ENCODE results near the gene TRIP12. TPM values are rescaled to one million over a fixed set of nuclear protein-coding genes. Genes with fewer than 3 reads are reported as not detected.

TRIP12 gene
- total and polyA plus RNA-seq, 2 donors (not counting 3 experiments of a cell fraction or from before 2014, with no cell fraction given): 53.8 to 278 TPM

DNA sequence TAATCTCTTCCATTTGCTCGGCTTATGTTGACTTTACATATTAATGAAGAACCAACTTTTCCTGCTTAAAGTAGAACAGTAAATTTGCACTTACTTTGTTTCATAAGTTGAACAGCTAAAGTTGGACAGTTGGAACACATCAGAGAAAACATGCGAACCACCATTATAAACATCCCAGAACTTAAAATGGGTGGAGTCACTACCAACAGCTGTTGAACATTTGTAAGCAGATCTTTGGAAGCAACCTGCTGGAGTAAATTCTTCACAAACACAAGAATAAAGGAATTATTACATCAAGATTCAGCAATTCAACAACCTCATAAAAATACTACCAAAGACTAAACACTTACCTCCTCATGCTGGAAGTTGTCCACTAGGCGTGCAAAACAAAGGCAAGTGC lies 111.0 kb downstream of the TRIP12 start:
- H3K4me2 ChIP-seq (ENCODE audit: insufficient read depth, low read length): no peak overlapping the region
- dilution Hi-C loops (cut with MboI; ENCODE audit: extremely low pct_ligation_motif_present, low sequenced_read_pairs): no loop called here
- POLR2A ChIA-PET: no interaction called here
- BruUV-seq (replicated peaks): no TSS peak
- intact Hi-C loops (cut with micrococcal nuclease): no loop called here
- H3K9me1 ChIP-seq (replicated peaks; ENCODE audit: control insufficient read depth, extremely low read depth, insufficient read depth, low read length): no peaks in the 10 kb centered on the region
- no peak for FAIRE-seq
- H2AFZ ChIP-seq (ENCODE audit: low read depth, low read length): no peak overlapping the region
- CTCF ChIA-PET: interaction anchor here (1.8 kb wide), 1 partner anchor 10 kb away, joined by 8 read pairs; no protein-coding TSS in a partner anchor
- DNase-seq (ENCODE audit: low read depth, low spot score): no peak
- TF ChIP-seq GATA2 (IDR thresholded peaks at IDR 0.05; ENCODE audit: insufficient read depth, insufficient read length, low read depth, low read length) (no peak), EZH2 (IDR thresholded peaks at IDR 0.05; ENCODE audit: borderline replicate concordance, low read depth, low read length, severe bottlenecking) (no peak), FOS (IDR thresholded peaks at IDR 0.05; ENCODE audit: borderline replicate concordance, insufficient read depth, low read length) (no peak), POLR2A (IDR thresholded peaks at IDR 0.05; ENCODE audit: low read depth, low read length) (no peak), POLR2AphosphoS5 (IDR thresholded peaks at IDR 0.05; ENCODE audit: insufficient read depth, low read depth, low read length) (no peak), MYC (IDR thresholded peaks at IDR 0.05; ENCODE audit: low read depth, low read length) (no peak), JUN (IDR thresholded peaks at IDR 0.05; ENCODE audit: borderline replicate concordance, insufficient read depth, insufficient read length, low read depth) (no peak)
- TF ChIP-seq, protein P1, sequence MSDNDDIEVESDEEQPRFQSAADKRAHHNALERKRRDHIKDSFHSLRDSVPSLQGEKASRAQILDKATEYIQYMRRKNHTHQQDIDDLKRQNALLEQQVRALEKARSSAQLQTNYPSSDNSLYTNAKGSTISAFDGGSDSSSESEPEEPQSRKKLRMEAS (IDR thresholded peaks at IDR 0.05; ENCODE audit: insufficient read depth, insufficient read length): no peak
- TF ChIP-seq, protein P2, sequence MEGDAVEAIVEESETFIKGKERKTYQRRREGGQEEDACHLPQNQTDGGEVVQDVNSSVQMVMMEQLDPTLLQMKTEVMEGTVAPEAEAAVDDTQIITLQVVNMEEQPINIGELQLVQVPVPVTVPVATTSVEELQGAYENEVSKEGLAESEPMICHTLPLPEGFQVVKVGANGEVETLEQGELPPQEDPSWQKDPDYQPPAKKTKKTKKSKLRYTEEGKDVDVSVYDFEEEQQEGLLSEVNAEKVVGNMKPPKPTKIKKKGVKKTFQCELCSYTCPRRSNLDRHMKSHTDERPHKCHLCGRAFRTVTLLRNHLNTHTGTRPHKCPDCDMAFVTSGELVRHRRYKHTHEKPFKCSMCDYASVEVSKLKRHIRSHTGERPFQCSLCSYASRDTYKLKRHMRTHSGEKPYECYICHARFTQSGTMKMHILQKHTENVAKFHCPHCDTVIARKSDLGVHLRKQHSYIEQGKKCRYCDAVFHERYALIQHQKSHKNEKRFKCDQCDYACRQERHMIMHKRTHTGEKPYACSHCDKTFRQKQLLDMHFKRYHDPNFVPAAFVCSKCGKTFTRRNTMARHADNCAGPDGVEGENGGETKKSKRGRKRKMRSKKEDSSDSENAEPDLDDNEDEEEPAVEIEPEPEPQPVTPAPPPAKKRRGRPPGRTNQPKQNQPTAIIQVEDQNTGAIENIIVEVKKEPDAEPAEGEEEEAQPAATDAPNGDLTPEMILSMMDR (IDR thresholded peaks at IDR 0.05; ENCODE audit: extremely low read depth in 1 of 2, insufficient read depth in 1 of 2, low read depth in 1 of 2, low read length in 2 of 2): no peak
- H3K4me1 ChIP-seq (ENCODE audit: control insufficient read depth, extremely low read depth, insufficient read depth, low read length): peaks cover 4% of the 10 kb centered on the region
- peaks cover 3 to 5% of the 10 kb centered on the region in 2 experiments for H3K36me3 ChIP-seq (ENCODE audit: control insufficient read depth in 2 of 2, extremely low read depth in 1 of 2, insufficient read depth in 2 of 2, low read length in 2 of 2)
- no peaks in the 10 kb centered on the region for H3K79me2 ChIP-seq (ENCODE audit: control insufficient read depth, insufficient read depth, low read length)
- H4K20me1 ChIP-seq (replicated peaks; ENCODE audit: control insufficient read depth, extremely low read depth, insufficient read depth, low read length): no peaks in the 10 kb centered on the region
- H3K27ac ChIP-seq (ENCODE audit: insufficient read depth, low read depth, low read length): no peak overlapping the region
- H3K9ac ChIP-seq (replicated peaks; ENCODE audit: extremely low read depth, insufficient read depth, low read length): no peak overlapping the region
- H3K4me3 ChIP-seq (replicated peaks in 1 of 3; ENCODE audit: insufficient read depth in 1 of 3, low read depth in 1 of 3, low read length in 3 of 3): no peak overlapping the region
- H3K9me3 ChIP-seq (replicated peaks; ENCODE audit: control insufficient read depth, insufficient read depth, low read length): no peaks in the 10 kb centered on the region
- no peaks in the 10 kb centered on the region for H3K27me3 ChIP-seq (ENCODE audit: control insufficient read depth in 2 of 2, insufficient read depth in 2 of 2, low read length in 2 of 2)
